ENCODE measurements around the gene SMDT1. TPM values are rescaled to one million over a fixed set of nuclear protein-coding genes. Genes with fewer than 3 reads are reported as not detected.
"Not testable (repeated sequence)": the region's sequence is repeated elsewhere in the genome, so short reads cannot be mapped to it uniquely, and the experiment has no call there.

Gene SMDT1
- total and polyA plus RNA-seq, 2 donors (not counting 1 experiment from before 2014, with no cell fraction given), result 122 to 140 TPM

DNA sequence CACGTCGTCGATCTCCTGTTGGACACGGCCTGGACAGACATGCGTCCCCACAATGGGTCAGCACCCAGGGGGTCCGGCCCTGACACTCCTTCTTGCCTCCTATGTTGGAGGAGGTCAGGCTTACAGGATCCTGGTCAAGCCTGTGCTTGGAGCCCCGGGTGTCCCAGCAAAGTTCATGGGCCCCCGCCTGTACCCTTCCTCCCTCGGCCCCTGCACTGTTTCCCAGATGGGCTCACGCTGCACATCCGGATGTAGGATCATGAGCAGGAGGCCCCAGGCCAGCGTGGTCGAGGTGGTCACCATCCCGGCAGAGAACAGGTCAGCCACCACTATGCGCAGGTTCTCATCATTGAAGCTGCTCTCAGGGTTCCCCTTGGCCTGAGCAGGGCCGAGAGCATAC lies 48.1 kb downstream of the SMDT1 start:
- ChIA-PET POLR2A (no interaction called here), CTCF (no interaction called here)
- Mint-ChIP-seq H3K4me1 (no peaks in the 10 kb centered on the region), H3K27me3 (no peaks in the 10 kb centered on the region), H3K27ac (no peak overlapping the region), H3K9me3 (ENCODE audit: insufficient read depth) (no peaks in the 10 kb centered on the region), H3K4me3 (no peak overlapping the region)
- H4K20me1 ChIP-seq (ENCODE audit: control insufficient read depth, insufficient read depth, low read length, poor library complexity, severe bottlenecking), result no peaks in the 10 kb centered on the region
- no peak for ATAC-seq (ENCODE audit: low read depth)
- no peak overlapping the region for H2AFZ ChIP-seq (ENCODE audit: insufficient read depth, low read depth, low read length, poor library complexity, severe bottlenecking)
- H3K4me3 ChIP-seq (ENCODE audit: control extremely low read depth in 1 of 5, extremely low read depth in 1 of 5, insufficient read depth in 1 of 5, low read depth in 2 of 5, low read length in 4 of 5), result no peak overlapping the region
- no peak overlapping the region for H3K4me2 ChIP-seq (replicated peaks; ENCODE audit: low read depth, low read length, poor library complexity, severe bottlenecking)
- DNase-seq, result no peak
- no peaks in the 10 kb centered on the region for H3K9me3 ChIP-seq (ENCODE audit: control extremely low read depth in 1 of 3, control insufficient read depth in 2 of 3, insufficient read depth in 1 of 3, low read length in 2 of 3)
- no peaks in the 10 kb centered on the region for H3K4me1 ChIP-seq (ENCODE audit: control insufficient read depth in 2 of 2, insufficient read depth in 2 of 2, low read length in 2 of 2)
- no peaks in the 10 kb centered on the region for H3K79me2 ChIP-seq (ENCODE audit: control insufficient read depth, insufficient read depth, low read length)
- intact Hi-C loops (cut with micrococcal nuclease), result no loop called here
- TF ChIP-seq, protein P1, sequence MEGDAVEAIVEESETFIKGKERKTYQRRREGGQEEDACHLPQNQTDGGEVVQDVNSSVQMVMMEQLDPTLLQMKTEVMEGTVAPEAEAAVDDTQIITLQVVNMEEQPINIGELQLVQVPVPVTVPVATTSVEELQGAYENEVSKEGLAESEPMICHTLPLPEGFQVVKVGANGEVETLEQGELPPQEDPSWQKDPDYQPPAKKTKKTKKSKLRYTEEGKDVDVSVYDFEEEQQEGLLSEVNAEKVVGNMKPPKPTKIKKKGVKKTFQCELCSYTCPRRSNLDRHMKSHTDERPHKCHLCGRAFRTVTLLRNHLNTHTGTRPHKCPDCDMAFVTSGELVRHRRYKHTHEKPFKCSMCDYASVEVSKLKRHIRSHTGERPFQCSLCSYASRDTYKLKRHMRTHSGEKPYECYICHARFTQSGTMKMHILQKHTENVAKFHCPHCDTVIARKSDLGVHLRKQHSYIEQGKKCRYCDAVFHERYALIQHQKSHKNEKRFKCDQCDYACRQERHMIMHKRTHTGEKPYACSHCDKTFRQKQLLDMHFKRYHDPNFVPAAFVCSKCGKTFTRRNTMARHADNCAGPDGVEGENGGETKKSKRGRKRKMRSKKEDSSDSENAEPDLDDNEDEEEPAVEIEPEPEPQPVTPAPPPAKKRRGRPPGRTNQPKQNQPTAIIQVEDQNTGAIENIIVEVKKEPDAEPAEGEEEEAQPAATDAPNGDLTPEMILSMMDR (IDR thresholded peaks at IDR 0.05), result no peak
- TF ChIP-seq EZH2 (IDR thresholded peaks at IDR 0.05; ENCODE audit: borderline replicate concordance, insufficient read depth, low read depth, low read length, poor library complexity, severe bottlenecking), result no peak
- no peak overlapping the region for H3K27ac ChIP-seq (ENCODE audit: low read length in 2 of 2)
- no peaks in the 10 kb centered on the region for H3K36me3 ChIP-seq (replicated peaks in 1 of 2; ENCODE audit: control extremely low read depth in 1 of 2, control insufficient read depth in 1 of 2, extremely low read depth in 1 of 2, insufficient read depth in 2 of 2, low read length in 1 of 2)
- WGBS (ENCODE audit: insufficient coverage), result 97% methylated on average over 16 of the region's 16 CpGs
- H3K9ac ChIP-seq (ENCODE audit: low read length), result no peak overlapping the region
- no peaks in the 10 kb centered on the region for H3K27me3 ChIP-seq (replicated peaks in 1 of 4; ENCODE audit: control extremely low read depth in 1 of 4, control insufficient read depth in 3 of 4, insufficient read depth in 4 of 4, low read length in 3 of 4)

DNA sequence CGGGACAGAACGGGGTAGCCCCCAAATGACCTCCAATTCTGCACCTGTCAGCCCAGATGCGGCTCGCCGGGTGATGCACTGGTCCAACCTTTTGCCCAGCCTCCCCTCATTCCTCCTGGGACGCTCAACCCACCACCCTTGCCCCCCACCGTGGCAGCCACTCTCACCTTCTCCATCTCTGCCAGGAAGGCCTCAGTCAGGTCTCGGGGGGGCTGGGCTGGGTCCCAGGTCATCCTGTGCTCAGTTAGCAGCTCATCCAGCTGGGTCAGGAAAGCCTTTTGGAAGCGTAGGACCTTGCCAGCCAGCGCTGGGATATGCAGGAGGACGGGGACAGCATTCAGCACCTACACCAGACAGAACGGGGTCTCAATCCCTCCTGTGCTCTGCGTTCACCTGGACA lies 48.5 kb downstream of the SMDT1 start:
- H3K27me3 Mint-ChIP-seq; H3K36me3 ChIP-seq (replicated peaks in 1 of 2; ENCODE audit: control extremely low read depth in 1 of 2, control insufficient read depth in 1 of 2, extremely low read depth in 1 of 2, insufficient read depth in 2 of 2, low read length in 1 of 2); POLR2A ChIA-PET; H3K9me3 Mint-ChIP-seq (ENCODE audit: insufficient read depth); H3K4me1 ChIP-seq (ENCODE audit: control insufficient read depth in 2 of 2, insufficient read depth in 2 of 2, low read length in 2 of 2); CTCF ChIA-PET; H2AFZ ChIP-seq (ENCODE audit: insufficient read depth, low read depth, low read length, poor library complexity, severe bottlenecking); H3K27me3 ChIP-seq (replicated peaks in 1 of 4; ENCODE audit: control extremely low read depth in 1 of 4, control insufficient read depth in 3 of 4, insufficient read depth in 4 of 4, low read length in 3 of 4); intact Hi-C loops (cut with micrococcal nuclease); H3K4me3 Mint-ChIP-seq; H3K4me3 ChIP-seq (ENCODE audit: control extremely low read depth in 1 of 5, extremely low read depth in 1 of 5, insufficient read depth in 1 of 5, low read depth in 2 of 5, low read length in 4 of 5); H3K27ac ChIP-seq (ENCODE audit: low read length in 2 of 2); DNase-seq; H3K79me2 ChIP-seq (ENCODE audit: control insufficient read depth, insufficient read depth, low read length); H3K9ac ChIP-seq (ENCODE audit: low read length); H3K4me2 ChIP-seq (replicated peaks; ENCODE audit: low read depth, low read length, poor library complexity, severe bottlenecking); H3K9me3 ChIP-seq (ENCODE audit: control extremely low read depth in 1 of 3, control insufficient read depth in 2 of 3, insufficient read depth in 1 of 3, low read length in 2 of 3); H3K4me1 Mint-ChIP-seq; ATAC-seq (ENCODE audit: low read depth); H3K27ac Mint-ChIP-seq; H4K20me1 ChIP-seq (ENCODE audit: control insufficient read depth, insufficient read depth, low read length, poor library complexity, severe bottlenecking): not testable (repeated sequence)
- 86% methylated on average over 10 of the region's 13 CpGs for WGBS (ENCODE audit: insufficient coverage)

DNA sequence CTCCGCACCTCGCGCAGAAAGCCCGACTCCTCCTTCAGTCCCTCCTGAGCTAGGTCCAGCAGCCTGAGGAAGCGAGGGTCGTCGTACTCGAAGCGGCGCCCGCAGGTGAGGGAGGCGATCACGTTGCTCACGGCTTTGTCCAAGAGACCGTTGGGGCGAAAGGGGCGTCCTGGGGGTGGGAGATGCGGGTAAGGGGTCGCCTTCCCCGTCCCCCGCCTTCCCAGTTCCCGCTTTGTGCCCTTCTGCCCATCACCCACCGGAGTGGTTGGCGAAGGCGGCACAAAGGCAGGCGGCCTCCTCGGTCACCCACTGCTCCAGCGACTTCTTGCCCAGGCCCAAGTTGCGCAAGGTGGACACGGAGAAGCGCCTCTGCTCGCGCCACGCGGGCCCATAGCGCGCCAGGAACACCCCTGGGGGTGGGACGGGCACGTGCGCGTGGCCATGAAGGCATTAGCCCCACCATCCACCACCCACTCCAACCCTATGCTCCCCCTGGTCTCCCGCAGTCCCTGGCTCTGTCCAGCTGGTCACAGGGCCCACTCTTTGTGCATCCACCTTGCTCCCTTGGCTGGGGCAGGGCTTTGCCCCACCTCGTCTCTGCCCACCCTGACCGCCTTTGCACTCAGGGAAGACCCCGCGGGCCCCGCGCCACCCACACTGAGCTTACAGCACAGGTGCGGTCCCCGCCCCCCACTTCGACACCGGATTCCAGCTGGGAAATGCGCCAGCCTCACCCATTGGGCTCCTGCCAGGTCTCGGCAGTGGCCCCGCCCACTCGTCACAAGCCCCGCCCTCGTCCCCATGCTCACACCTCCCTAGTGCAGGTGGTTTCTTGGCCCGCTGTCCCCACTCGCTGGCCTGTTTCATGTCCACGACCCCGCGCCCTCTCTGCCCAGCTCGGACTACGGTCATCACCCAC lies 49.5 kb downstream of the SMDT1 start:
- H2AFZ ChIP-seq (ENCODE audit: insufficient read depth, low read depth, low read length, poor library complexity, severe bottlenecking); H3K27ac ChIP-seq (ENCODE audit: low read length in 2 of 2); H3K4me2 ChIP-seq (replicated peaks; ENCODE audit: low read depth, low read length, poor library complexity, severe bottlenecking); H3K27me3 ChIP-seq (replicated peaks in 1 of 4; ENCODE audit: control extremely low read depth in 1 of 4, control insufficient read depth in 3 of 4, insufficient read depth in 4 of 4, low read length in 3 of 4); H3K4me3 ChIP-seq (ENCODE audit: control extremely low read depth in 1 of 5, extremely low read depth in 1 of 5, insufficient read depth in 1 of 5, low read depth in 2 of 5, low read length in 4 of 5); intact Hi-C loops (cut with micrococcal nuclease); H3K36me3 ChIP-seq (replicated peaks in 1 of 2; ENCODE audit: control extremely low read depth in 1 of 2, control insufficient read depth in 1 of 2, extremely low read depth in 1 of 2, insufficient read depth in 2 of 2, low read length in 1 of 2); H3K4me1 ChIP-seq (ENCODE audit: control insufficient read depth in 2 of 2, insufficient read depth in 2 of 2, low read length in 2 of 2); H3K9me3 ChIP-seq (ENCODE audit: control extremely low read depth in 1 of 3, control insufficient read depth in 2 of 3, insufficient read depth in 1 of 3, low read length in 2 of 3); H4K20me1 ChIP-seq (ENCODE audit: control insufficient read depth, insufficient read depth, low read length, poor library complexity, severe bottlenecking); H3K4me1 Mint-ChIP-seq; H3K9ac ChIP-seq (ENCODE audit: low read length); H3K4me3 Mint-ChIP-seq; H3K9me3 Mint-ChIP-seq (ENCODE audit: insufficient read depth); POLR2A ChIA-PET; H3K27me3 Mint-ChIP-seq; H3K27ac Mint-ChIP-seq; CTCF ChIA-PET; DNase-seq; H3K79me2 ChIP-seq (ENCODE audit: control insufficient read depth, insufficient read depth, low read length); ATAC-seq (ENCODE audit: low read depth): not testable (repeated sequence)
- WGBS (ENCODE audit: insufficient coverage), result 66% methylated on average over 57 of the region's 65 CpGs
